HG03103 (cell line): ENCODE data around the gene BLOC1S5.
"Not testable (repeated sequence)": the region's sequence is repeated elsewhere in the genome, so short reads cannot be mapped to it uniquely, and the experiment has no call there.

Experiments
- ATAC-seq: cut with Tn5 transposase; IDR thresholded peaks from one replicate; pipeline ENCODE4 v1.9.1; 2021; ENCODE audit warnings: low read depth; ENCODE audit not compliant: unreplicated experiment

BLOC1S5 gene

DNA sequence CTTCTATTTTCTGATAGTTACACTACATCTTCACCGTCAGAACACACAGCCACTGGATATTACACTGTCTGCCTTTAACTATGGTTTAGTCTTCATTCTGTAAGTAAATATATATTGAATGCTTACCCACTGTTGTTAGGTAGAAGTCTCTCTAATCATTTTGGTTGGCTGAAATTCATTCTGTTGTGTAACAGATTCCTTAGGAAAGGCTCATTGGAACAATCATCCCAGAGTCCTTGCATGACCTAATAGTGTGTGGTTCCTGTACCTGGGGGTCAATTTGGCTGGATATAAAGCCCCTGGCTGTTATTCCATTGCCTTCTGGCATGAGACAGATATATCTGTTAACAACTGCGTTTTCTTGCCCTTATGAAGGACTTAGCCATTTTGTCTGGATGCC, 9.9 kb downstream of the BLOC1S5 start:
- ATAC-seq: no peak

DNA sequence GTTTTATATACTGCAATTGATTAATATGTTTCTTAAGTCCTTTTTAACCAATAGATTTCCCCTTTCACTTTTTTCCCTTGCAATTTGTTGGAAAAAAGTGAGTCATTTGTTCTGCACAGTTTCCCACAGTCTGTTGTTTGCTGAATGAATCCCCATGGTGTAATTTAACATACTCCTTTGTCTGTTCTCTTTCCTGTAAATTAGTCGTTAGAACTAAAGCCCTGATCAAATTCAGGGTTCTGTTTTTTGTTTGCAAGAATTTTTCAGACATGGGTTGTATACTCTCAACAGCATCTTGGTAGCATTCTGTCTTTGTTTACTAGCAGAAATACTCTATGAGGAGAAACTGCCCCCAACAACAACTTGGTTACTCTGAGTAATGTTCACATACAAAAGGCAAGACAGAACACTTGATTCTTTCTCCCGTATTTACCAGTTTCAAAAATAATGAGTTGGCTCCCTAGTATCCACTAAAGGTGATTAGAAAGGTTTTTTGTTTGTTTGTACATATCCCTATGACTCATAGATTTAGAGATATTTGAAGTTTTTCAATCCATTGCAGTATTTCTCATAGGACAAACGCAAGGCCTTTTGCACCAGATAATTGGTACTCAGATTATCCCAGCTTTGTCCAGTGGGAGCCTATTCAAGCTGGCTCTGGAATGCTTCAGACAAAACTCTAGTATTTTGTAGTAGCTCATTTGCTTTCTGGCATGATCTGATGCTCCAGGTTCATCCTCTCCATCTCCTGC, 16.5 kb downstream of the BLOC1S5 start:
- no peak for ATAC-seq

DNA sequence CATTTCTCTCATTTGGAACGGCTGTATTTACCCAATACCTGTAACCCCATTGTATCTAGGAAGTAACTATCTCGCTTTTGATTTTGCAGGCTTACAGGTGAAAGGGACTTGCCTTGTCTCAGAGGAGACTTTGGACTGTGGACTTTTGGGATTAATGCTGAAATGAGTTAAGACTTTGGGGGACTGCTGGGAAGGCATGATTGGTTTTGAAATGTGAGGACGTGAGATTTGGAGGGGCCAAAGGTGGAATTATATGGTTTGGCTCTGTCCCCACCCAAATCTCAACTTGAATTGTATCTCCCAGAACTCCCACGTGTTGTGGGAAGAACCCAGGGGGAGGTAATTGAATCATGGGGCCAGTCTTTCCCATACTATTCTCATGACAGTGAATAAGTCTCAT, 18.4 kb downstream of the BLOC1S5 start:
- not testable (repeated sequence) for ATAC-seq

DNA sequence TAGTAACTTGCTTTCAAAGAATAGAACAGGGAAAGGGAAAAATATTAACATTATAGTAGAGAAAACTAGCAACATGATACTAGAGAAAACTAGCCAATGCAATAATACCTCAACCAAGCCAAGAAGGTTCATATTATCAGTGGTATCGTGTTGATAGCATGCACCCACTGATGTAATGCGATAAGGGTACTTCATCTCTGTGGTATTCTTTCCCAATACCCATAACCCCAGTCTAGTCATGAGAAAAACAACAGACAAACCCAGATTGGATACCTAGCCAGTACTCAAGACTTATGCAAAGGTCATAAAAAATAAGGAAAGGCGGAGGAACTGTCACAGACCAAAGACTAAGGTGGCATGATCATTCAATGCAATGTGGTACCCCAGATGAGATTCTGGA, 21.0 kb downstream of the BLOC1S5 start:
- no peak for ATAC-seq

- ATAC-seq: no peak
These were observed 22.1 kb downstream of the BLOC1S5 start for GRCh38 chr6:8041913-8042583.

DNA sequence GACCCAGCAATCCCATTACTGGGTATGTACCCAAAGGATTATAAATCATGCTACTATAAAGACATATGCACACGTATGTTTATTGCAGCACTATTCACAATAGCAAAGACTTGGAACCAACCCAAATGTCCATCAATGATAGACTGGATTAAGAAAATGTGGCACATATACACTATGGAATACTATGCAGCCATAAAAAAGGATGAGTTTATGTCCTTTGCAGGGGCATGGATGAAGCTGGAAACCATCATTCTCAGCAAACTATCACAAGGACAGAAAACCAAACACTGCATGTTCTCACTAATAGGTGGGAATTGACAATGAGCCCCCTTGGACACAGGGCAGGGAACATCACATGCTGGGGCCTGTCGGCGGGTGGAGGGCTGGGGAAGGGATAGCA, 30.1 kb downstream of the BLOC1S5 start:
- ATAC-seq: not testable (repeated sequence)

GRCh38 chr6:8030920-8031319, 33.3 kb downstream of the BLOC1S5 start:
- ATAC-seq: no peak

DNA sequence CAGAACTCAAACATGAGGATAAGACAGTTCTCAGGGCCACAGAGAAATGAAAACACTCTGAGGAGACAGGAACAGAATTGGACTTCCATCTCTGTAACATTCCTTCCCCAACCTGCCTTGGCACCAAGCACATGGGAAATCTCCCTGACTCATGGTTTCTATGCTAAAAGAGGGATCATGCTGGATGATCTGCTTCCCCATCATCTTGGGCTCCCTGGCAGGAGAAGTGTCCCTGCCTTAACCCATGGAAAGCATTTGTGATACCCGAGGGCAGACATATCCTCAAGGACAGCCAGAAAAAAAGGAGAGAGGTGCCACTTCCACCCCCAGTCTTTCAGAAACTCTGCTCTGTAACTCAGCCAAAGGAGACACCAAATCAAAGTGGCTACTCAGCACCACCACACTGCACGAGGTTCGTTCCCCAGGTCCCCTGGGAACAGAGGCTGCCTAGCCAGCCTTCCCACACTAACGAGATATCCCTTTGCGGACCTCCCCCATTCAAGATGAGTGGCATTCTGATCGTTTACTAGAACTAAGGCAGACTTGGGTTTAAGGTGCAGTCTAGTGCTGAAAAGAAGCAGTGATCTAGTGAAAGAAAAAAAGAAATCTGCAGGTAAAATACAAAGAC, 34.8 kb downstream of the BLOC1S5 start:
- ATAC-seq: no peak

- ATAC-seq: no peak
These were observed 36.1 kb downstream of the BLOC1S5 start for GRCh38 chr6:8027965-8028651.

- ATAC-seq: no peak
These were observed 37.4 kb downstream of the BLOC1S5 start for GRCh38 chr6:8026800-8027199.

- ATAC-seq: no peak
These were observed 39.0 kb downstream of the BLOC1S5 start for GRCh38 chr6:8025191-8025590.

GRCh38 chr6:8023638-8024037, 40.6 kb downstream of the BLOC1S5 start:
- no peak for ATAC-seq

- no peak for ATAC-seq
These were observed 44.1 kb downstream of the BLOC1S5 start for GRCh38 chr6:8020083-8020482.

DNA sequence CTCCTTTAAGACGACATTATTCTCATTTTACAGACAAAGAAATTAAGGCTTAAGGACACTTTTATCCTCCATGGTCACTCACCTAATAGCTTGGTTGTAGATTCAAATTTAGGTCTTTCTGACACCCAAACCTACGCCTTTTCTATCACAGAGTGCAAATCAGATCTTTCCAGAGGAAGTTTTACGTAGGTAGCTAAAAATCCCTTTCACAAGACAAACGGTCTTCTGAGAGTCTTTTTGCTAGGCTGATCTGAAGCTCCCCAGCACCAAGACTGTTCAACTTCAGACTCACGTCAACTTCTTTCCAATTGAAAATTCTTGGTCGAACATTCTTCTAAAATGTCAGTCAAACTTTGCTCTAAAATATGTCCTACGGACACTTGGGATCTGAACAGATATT, 46.5 kb downstream of the BLOC1S5 start:
- ATAC-seq: no peak

DNA sequence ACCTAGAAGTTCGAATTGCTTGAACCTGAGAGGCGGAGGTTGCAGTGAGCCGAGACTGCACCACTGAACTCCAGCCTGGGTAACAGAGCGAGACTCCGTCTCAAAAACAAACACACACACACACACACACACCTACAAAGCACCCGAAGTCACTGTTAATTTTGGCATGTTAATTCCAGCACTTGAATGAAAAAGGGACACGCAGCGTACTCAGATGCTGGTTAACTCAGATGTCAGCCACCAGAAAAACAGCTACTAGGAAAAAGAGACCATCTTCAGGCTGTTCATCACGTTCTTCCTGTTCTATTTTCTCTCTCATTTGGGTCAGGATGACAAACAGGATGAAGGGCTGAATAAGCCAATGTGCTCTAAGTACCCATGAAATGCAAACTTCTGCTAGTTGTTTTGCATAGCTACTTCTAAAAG, 46.9 kb downstream of the BLOC1S5 start:
- no peak for ATAC-seq

DNA sequence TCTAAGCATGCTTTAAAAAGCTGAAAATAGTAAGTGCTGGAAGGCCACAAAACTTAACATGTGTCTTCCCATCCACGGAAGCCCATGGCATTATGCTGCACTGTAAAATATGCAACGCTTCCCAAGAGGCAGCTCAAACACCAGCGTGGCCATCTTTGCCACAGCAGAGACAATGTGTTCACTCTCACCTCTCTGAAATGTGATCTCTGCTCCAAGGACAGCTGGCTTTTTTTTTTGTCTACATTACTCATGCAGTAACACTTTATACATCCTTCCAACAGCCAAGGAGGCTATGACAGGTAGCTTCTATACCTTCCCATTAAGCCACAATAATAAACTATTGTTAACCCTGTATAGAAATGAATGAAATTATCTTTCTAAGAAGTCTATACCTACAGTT, 49.2 kb downstream of the BLOC1S5 start:
- no peak for ATAC-seq

GRCh38 chr6:8013763-8014162, 50.4 kb downstream of the BLOC1S5 start:
- no peak for ATAC-seq

DNA sequence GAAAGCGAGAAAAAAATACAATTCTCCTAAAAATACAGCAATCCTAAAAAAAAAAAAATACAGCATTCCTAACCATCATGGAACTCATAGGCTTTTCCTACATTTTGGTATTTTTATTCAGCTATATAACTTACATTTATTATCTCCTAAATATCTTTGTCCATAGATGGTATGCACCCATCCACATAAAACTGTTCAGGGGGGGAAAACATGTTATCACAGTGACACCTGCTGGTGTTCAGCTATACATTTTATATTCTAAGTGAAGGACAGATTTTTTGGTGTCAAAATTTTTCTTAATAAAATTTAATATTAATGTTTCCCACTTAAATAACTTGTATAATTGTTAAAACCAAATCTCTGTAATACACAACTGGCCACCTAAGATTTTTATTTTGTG, 58.0 kb downstream of the BLOC1S5 start:
- no peak for ATAC-seq

DNA sequence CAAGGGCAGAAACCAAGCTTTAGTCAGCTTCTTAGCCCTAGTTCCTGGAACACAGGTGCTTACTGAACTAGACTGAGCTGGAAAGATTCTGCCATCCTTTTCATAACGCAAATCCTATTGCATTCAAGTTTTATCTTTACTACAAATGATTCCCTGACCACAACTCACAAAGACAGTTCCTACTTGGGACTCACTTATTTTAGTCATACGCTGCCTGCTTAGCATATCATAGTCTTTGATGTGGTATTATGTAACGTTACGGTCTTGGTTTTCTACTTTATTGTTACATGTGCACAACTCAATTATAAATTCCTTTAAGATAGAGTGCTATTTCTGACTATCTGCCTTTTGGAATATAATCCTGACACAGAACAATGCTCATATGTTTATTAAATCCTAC, 59.1 kb downstream of the BLOC1S5 start:
- no peak for ATAC-seq

GRCh38 chr6:8000636-8001035, 63.6 kb downstream of the BLOC1S5 start:
- ATAC-seq: no peak

DNA sequence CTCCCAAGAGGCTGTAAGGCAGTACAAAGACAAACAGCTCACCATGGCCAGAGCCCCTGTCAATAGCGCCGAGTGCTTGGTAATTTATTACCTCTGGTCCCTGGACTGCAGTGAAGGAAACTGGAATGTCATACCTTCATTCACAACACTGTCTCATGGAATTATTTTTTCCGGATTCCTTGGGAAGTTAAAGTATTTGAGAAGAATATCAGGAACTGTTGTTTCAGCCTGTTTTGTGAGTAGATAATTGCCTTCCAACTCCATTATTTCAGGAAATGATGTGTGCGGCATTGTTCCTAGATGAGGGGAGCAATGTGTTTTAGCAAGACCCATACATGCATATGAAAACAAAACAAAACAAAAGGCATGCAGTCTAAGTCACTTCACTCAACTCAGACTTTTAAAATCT, 64.0 kb downstream of the BLOC1S5 start:
- no peak for ATAC-seq
